NCI-H510A (cell line): Measurements from ENCODE around the gene FOXF1.

Experiments
- DNase-seq: peaks from one replicate; lab custom pipeline; 2025; lab: John Stamatoyannopoulos, UW

FOXF1 gene

GRCh38 chr16:86510465-86511261, at the start of gene FOXF1:
FOXF1 (plus strand) TSS chr16:86510527; CDS start chr16:86510570, 43 bp downstream.
- DNase-seq = no peak

- no peak for DNase-seq
These were observed 49.3 kb upstream of the FOXF1 start for GRCh38 chr16:86461037-86461436.

- no peak for DNase-seq
These were observed 47.8 kb upstream of the FOXF1 start for GRCh38 chr16:86462334-86463084.

GRCh38 chr16:86464044-86464443, 46.3 kb upstream of the FOXF1 start:
- no peak for DNase-seq

GRCh38 chr16:86465434-86465833, 44.9 kb upstream of the FOXF1 start:
- DNase-seq = no peak

GRCh38 chr16:86466696-86467406, 43.5 kb upstream of the FOXF1 start:
- no peak for DNase-seq

GRCh38 chr16:86467490-86467889, 42.8 kb upstream of the FOXF1 start:
- no peak for DNase-seq

- no peak for DNase-seq
These were observed 39.4 kb upstream of the FOXF1 start for GRCh38 chr16:86470964-86471363.

GRCh38 chr16:86471896-86472295, 38.4 kb upstream of the FOXF1 start:
- DNase-seq = no peak

GRCh38 chr16:86472366-86472765, 38.0 kb upstream of the FOXF1 start:
- DNase-seq = no peak

GRCh38 chr16:86476956-86477534, 33.3 kb upstream of the FOXF1 start:
- no peak for DNase-seq

GRCh38 chr16:86477642-86478041, 32.7 kb upstream of the FOXF1 start:
- DNase-seq = no peak

- DNase-seq = no peak
These were observed 31.5 kb upstream of the FOXF1 start for GRCh38 chr16:86478779-86479178.

GRCh38 chr16:86479419-86479818, 30.9 kb upstream of the FOXF1 start:
- no peak for DNase-seq

- no peak for DNase-seq
These were observed 29.9 kb upstream of the FOXF1 start for GRCh38 chr16:86480444-86480843.

GRCh38 chr16:86481607-86482006, 28.7 kb upstream of the FOXF1 start:
- DNase-seq = no peak

GRCh38 chr16:86484240-86484639, 26.1 kb upstream of the FOXF1 start:
- DNase-seq = no peak

GRCh38 chr16:86485746-86486145, 24.6 kb upstream of the FOXF1 start:
- no peak for DNase-seq

GRCh38 chr16:86490859-86491639, 19.3 kb upstream of the FOXF1 start:
- no peak for DNase-seq

GRCh38 chr16:86491640-86492023, 18.7 kb upstream of the FOXF1 start:
- no peak for DNase-seq

GRCh38 chr16:86492267-86492960, 17.9 kb upstream of the FOXF1 start:
- DNase-seq = no peak
